GM19452 (cell line): ENCODE measurements around the gene GABARAP.

Experiments used
- ATAC-seq: cut with Tn5 transposase; IDR thresholded peaks from one replicate; pipeline ENCODE4 v1.9.1; 2021; ENCODE audit not compliant: unreplicated experiment

The GABARAP gene

DNA sequence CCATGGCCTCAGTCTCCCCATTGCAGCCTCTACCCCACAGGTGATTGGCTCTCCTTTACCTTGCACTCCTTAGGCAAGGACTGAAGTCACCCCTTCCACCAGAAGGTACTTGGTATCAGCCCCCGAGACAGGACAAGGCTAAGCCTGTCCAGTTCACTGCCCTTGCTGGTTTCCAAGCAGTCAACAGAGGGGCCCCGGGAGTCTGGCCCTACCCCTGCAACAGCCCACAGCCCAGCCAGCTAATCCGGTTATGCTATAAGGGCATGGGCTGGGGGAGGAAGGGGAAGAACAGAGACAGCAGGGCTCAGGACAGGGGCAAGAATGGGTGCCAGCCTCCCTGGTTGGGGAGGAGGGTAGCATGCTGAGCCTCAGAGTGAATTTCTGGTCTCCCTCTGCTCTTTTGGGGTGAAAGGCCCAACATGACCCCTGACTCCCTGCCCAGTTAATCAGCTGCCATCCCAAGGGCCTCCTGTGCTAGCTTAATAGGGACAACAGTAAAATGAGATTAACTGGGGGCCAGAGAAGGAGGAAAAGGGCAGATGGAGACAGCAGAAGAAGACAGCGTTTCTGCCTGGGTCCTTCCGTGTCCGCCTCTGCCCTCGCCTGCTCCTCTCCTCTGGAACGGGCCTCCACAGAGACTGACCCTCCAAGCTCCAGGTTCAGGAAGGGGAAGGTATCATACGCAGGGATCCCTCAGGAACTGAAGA is 33.3 kb downstream of the GABARAP start:
- no peak for ATAC-seq

DNA sequence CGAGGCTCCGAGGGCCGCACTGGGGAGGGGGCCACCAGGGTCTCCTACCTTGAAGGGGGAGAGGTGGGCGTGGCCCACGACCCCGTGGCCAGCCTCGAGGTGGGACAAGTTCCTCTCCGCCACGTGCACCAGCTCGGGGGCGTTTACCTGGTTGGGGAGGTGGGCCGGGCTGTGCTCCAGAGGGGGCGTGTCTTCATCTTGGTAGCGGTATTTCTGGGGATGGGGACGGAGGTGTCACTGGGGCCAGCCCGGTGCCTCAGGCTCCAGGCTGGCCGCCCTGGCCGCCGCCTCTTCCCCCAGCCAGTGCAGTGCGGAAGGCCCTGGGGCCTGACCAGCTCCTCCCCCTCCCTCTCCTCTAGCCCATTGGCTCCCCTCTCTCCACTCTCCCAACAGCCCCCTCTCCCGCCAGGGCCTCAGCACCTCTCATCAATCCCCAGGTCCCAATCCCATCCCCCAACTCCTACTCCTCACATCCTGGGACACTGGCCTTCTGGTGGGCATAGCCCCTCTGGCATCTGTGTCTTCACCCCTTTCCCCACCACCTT is 34.1 kb downstream of the GABARAP start:
- ATAC-seq = no peak

DNA sequence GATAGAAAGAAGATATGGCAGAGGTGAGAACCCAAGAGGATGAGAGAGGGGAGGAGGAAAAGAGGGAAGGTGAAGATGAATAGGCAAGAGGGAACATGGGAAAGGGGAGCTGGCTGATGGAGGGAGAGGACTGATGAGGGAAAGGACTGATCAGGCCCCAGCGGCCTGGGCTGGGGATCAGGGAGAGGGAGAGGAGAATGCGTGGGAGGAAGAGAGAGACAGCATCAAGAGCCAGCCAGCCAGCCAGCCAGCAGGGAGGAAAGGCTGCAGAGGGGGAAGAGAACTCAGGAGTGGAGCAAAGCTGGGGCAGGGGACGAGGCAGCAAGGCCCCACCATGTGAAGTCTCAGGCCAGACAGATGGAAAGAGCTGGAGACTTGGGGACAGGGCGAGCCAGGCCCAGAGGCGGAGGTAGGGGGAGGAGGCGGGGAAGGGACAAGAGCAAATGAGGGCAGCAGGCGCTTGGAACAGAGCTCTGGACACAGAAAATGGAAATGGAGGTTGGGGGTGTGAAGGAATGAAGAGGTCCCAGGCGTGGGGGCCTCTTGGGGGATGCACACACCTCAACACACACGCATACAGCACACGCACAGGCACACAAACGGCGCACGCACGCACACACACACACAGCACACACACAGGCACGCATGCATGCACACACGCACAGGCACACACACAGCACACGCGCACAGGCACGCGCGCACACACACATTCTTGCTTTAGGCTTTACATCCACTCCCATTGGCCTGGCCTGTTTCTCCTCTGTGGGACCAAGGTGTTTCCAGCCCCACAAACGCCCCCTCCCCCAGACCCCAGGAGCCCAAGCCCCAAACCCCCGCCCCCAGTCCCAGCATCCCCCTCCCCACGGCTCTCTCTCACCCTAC is 34.9 kb downstream of the GABARAP start:
- no peak for ATAC-seq

DNA sequence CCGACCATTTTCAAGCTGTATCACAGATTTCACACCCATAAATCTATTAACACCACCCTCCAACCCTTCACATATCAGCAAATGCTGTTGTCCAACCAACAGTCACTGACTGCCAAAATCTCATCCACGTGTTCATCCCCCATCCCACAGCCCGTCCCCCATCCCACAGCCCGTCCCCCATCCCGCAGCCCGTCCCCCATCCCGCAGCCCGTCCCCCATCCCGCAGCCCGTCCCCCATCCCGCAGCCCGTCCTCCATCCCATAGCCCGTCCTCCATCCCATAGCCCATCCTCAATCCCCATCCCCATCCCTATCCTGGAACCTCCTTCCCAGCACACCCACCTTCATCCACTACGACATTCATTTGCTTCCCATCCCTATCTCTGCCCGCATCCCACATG is 36.7 kb downstream of the GABARAP start:
- no peak for ATAC-seq

DNA sequence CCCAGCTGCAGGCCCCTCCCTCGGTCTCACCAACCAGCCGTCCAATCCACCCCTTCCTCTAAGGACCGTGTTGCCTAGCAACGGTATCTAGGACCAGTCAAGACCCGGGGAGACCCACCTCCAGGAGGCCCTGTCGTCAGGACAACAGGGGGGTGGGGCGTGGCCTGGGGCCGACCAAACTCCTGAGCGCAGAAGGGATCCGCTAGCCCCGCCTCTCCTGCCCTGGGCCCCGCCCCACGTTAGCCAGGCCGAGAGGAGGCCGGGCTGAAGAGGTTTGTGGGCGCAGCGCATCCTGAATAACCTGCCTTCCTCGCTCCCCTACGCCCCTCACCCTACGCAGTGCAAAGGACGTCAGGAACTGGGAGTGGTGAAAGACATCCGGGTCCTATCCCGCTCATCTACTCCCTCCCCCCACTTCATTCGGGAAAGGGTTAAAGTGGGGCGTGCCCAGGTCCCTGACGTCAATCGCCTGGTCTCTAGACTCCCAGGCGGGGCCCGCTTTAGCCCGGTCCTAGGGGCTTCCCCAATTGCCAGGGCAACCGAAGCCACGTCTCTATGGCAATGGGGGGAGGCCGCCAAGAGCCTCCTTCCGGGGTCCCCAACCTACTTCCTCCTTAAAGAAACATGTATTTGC is 37.3 kb downstream of the GABARAP start:
- ATAC-seq = peak; percentile 80

DNA sequence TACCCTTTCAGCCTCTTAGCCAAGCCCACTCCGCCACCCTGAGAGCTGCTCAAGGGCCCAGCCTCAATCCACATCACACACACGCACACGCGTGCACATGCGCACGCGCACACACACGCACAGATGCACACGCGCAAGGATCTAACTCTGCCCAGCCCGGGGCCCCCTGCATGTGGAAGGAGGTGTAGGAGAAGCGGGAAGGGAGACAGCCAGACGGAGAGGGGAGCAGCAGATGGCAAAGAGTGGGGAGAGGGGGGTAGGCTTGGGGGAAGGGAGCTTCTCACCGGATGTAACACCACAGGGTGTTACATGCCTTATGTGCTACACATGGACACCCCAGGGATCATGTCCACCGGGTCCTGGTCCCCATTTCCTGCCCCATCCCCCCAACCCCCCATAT is 37.9 kb downstream of the GABARAP start:
- ATAC-seq = no peak

DNA sequence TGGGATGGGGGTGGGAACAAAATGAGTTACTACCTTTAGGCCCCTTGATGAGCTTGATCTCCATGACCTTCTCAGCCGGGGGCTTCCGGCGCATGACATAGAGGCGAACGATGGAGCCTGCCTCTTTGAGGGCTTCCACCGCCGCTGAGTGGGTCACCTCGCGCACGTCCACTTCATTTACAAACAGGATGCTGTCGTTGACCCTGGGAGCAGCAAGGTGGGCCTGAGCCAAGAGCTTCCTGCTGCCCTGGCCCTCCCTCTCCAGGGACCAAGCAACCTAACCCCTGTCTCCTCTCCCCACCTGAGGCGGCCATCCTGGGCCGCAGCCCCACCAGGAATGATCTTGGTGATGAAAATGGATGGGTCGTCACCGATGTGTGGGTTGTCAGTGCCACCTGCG is 38.9 kb downstream of the GABARAP start:
- ATAC-seq = no peak

DNA sequence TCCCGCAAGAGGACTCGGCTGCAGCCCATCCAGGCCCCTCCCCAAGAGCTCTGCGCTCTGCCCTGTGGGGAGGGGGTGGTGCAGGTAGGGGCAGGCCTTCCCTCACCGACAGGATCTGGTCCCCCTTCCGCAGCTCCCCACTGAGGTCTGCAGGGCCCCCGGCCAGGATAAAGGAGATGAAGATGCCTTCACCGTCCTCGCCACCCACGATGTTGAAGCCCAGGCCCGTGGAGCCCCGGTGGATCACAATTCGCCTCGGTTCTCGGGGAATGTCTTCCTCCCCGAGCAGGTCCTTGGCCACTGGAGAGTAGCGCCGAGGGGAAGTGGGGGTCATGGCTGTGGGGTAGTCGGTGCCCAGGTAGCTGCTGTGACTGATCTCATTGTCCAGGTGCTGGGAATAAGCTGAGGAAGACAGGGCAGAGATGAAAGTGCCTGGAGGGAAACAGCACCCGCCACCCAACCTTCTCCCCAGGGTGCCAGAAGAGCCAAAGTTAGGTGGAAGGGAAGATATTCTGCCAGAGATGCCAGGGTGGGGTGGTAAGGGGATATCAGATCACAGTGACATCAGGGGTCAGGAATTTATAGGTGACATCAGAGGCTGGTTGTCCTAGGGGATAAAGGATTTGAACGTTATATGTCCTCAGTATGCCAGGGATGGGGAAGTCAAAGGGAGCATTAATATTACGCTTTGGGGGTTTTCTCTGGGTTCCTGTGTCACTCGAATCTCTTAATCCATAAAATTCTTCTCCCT is 45.4 kb downstream of the GABARAP start:
- ATAC-seq = no peak

DNA sequence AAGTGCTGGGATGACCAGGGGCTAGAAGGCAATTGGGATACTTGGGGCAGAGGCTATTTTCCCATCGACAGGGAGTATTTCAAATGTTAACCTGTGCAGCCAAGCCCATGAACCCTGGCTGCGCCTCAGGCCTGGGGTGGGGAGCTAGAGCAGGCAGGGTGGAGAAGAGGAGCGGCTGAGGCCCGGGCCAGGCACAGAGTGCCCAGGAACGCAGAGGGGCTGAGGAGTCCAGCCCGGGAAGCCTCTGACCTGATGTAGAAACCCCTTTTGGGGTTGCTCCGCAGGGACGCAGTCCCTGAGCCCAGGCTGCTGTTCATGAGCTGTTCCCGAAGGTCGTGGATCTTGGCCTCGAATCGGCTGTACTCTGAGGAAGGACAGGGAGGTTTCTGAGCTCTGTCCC is 46.3 kb downstream of the GABARAP start:
- no peak for ATAC-seq

DNA sequence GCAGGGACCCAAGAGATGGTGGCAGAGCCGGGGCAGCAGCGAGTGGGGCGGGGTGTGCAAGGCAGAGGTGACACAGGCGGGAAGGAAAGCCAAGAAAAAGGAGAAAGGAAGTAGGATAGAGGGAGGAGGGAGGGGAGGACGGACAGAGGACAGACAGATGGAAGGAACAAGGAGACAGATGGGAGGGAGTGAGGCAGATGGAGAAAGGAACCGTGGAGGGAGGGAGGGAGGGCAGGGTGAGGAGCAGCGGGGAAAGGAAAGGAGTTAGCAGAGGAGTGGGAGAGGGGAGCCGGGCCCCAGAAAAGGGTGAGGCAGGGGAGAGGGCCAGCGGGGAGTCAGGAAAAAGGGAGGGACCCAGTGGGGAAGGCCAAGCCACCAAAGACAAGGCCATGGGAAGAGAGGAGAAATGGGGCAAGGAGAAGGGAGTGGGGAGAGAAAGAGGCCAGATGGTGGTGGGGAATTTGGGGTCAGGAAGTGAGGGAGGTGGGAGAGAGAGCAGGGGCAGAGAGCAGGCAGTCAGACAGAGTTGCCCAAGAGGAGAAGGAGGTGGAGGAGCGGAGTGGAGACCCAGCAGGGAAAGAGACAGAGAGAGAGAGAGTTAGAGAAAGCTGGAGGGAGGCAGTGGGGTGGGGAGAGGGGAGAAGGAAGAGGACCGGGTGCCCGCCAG is 49.8 kb downstream of the GABARAP start:
- ATAC-seq = no peak

DNA sequence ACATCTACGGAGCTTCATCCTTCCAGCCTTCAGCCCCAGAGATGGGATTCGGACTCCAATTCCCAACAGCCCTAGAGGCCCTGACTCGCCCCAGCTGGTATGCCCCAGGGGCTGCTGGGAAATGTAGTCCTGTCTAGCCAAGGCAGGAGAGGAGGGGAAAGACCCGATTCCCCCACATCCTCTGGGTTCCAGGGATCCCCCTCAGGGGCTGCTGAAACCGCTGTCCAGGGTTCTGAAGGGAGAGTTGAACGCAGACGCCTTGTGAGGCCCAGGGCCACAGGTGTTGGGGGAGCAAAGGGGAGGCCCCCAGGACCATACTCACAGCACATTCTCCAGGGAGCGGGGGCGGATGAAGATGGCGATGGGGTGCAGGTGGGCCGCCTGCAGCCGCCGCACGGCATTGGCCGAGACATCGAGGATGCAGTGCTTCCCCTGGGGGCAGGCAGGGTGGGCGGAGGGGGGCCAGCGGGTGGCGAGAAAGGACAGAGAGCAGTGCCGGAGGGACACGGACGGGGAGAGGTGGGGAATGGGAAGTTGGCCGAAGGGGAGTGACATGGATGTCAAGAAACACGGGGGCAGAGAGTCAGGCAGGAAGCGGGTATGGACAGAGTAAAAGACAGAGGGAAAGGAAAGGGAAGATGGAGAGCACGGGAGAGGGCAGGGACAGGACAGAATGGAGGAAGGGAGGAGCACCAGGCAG is 50.5 kb downstream of the GABARAP start:
- ATAC-seq = no peak

DNA sequence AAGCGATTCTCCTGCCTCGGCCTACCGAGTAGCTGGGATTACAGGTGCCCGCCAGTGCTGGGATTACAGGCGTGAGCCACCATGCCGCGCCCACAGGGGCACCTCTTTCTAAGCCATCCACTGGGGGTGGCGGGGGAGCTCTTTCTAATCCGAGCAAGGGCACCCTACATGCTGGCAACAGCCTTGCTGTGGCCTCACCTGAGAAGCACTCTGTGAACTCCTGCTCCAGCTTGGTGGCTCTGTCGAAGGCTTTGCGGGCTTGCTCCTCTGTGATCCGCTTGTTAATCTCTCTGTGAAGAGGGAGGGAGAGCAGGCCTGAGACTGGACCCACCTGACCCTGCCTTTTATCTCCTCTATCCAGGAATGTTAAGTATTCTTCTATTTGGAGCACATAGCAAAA is 51.2 kb downstream of the GABARAP start:
- ATAC-seq = no peak

DNA sequence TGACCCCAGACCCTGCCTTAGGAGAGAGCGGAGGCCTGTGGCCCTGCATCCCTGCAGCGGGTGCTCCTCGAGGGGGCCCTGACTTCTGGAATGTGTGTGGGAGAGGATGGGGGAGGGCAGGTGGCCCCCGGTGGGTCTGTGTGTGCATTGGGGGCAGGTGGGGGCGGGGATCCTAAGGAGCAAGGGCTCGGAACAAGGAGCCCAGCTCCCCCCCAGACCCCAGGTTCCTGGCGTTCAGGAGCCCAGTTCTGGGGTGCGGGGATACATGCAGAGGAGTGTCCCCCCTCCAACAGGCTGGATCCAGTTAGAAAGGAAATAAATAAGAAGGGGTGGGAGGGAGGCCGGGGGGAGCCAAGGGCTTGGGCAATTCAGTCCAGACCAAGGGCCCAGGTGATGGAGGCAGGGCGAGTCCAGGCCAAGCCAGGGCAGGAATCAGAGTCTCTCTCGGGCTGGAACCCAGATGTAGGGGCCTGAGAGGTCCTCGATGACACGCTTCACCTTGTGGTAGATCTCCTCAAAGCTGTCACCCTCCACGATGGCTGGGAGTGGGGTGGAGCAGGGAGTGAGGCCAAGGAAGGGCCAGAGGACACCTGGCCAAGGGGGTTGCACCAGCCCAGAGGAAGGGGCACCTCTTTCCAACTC is 51.9 kb downstream of the GABARAP start:
- ATAC-seq = no peak
